GM23338 (cell line): ENCODE measurements around the gene UPK2.

Experiments
- CTCF ChIP-seq, 2 experiments: fragments of 200-600 bp in 1 of 2; sonication (generic) in 1 of 2; conservative IDR thresholded peaks; 2 replicates each; pipeline versions ENCODE4 v1.5.1 to v1.6.1; 2016 to 2017; ENCODE audit warnings: antibody characterized with exemption in 2 of 2, low read depth in 2 of 2, mild to moderate bottlenecking in 2 of 2, moderate library complexity in 1 of 2
- EZH2 ChIP-seq: fragments of 200-600 bp; sonication (generic); IDR thresholded peaks from one replicate; pipeline ENCODE4 v1.8.0; 2017; ENCODE audit warnings: antibody characterized with exemption, mild to moderate bottlenecking, low read depth; ENCODE audit not compliant: unreplicated experiment
- JUNB ChIP-seq: IDR thresholded peaks from one replicate; pipeline ENCODE4 v1.6.1; 2016; ENCODE audit warnings: antibody characterized with exemption; ENCODE audit not compliant: unreplicated experiment
- NANOG ChIP-seq: IDR thresholded peaks from 2 replicates; pipeline ENCODE4 v1.6.1; 2016; ENCODE audit warnings: antibody characterized with exemption, borderline replicate concordance
- POLR2AphosphoS5 ChIP-seq: IDR thresholded peaks from 2 replicates; pipeline ENCODE4 v1.6.1; 2016; ENCODE audit warnings: antibody characterized with exemption, low read depth
- REST ChIP-seq: IDR thresholded peaks from one replicate; pipeline ENCODE4 v1.6.1; 2018; ENCODE audit warnings: antibody characterized with exemption; ENCODE audit not compliant: unreplicated experiment
- ZNF462 ChIP-seq: fragments of 250-450 bp; sonication (Bioruptor Pico); IDR thresholded peaks from 2 replicates; pipeline ENCODE4 v1.5.0; 2020; ENCODE audit warnings: mild to moderate bottlenecking, moderate library complexity

GRCh38 chr11:118935376-118935775, 20.7 kb upstream of the UPK2 start:
- TF ChIP-seq EZH2 (no peak), CTCF (conservative IDR thresholded peaks at IDR 0.05; ENCODE audit: low read depth in 2 of 2) (no peak), POLR2AphosphoS5 (no peak), ZNF462 (CRISPR knock-in tag) (no peak), JUNB (no peak), NANOG (no peak), REST (no peak)
